Measurements from ENCODE around the gene CACNA2D3.
"Not testable (repeated sequence)": the region's sequence is repeated elsewhere in the genome, so short reads cannot be mapped to it uniquely, and the experiment has no call there.

The CACNA2D3 gene

GRCh38 chr3:54630101-54630623 lies 507.8 kb downstream of the CACNA2D3 start:
- peak; percentile 34 for DNase-seq (ENCODE audit: low read depth, low spot score)

GRCh38 chr3:54631001-54631400 lies 508.6 kb downstream of the CACNA2D3 start:
- not testable (repeated sequence) for DNase-seq (ENCODE audit: low read depth, low spot score)

- no peak for DNase-seq (ENCODE audit: low read depth, low spot score)
Measured at GRCh38 chr3:54631516-54632325, 509.4 kb downstream of the CACNA2D3 start.

DNA sequence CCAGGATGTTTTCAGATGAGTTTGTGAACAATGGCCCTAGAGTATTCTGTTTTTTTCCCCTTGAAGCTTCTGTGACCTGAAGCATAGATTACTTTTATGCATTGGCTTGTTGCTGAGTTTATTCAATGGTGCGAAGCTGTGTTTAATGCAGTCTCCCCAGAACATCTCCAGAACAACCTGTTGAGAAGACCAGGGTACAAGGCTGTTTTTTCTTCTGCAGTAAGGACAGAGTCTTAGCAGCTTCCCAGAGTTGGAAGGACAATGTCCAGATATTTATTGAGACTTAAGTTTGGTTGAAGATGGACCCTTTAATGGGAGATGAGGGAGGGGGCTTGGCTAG lies 509.9 kb downstream of the CACNA2D3 start:
- no peak for DNase-seq (ENCODE audit: low read depth, low spot score)

GRCh38 chr3:54632834-54633233 lies 510.5 kb downstream of the CACNA2D3 start:
- no peak for DNase-seq (ENCODE audit: low read depth, low spot score)

GRCh38 chr3:54633444-54634121 lies 511.2 kb downstream of the CACNA2D3 start:
- DNase-seq (ENCODE audit: low read depth, low spot score) = no peak

DNA sequence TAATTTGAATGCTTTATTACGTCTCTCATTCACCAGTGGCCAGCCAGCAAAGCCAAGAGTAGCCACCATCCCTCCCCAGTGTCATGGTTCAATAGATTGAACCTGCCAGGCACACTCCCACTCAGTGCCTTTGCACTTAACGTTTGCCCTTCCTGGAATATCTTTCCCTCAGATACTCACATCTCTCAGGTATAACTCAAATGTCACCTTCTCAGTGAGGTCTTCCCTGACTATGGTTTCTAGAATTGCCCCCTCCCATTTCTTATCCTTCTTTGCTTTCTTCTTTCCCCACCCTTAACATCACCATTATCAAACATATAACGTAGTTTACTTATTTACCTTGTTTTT lies 511.7 kb downstream of the CACNA2D3 start:
- no peak for DNase-seq (ENCODE audit: low read depth, low spot score)

- peak; percentile 70 for DNase-seq (ENCODE audit: low read depth, low spot score)
Measured at GRCh38 chr3:54639790-54640372, 517.5 kb downstream of the CACNA2D3 start.

DNA sequence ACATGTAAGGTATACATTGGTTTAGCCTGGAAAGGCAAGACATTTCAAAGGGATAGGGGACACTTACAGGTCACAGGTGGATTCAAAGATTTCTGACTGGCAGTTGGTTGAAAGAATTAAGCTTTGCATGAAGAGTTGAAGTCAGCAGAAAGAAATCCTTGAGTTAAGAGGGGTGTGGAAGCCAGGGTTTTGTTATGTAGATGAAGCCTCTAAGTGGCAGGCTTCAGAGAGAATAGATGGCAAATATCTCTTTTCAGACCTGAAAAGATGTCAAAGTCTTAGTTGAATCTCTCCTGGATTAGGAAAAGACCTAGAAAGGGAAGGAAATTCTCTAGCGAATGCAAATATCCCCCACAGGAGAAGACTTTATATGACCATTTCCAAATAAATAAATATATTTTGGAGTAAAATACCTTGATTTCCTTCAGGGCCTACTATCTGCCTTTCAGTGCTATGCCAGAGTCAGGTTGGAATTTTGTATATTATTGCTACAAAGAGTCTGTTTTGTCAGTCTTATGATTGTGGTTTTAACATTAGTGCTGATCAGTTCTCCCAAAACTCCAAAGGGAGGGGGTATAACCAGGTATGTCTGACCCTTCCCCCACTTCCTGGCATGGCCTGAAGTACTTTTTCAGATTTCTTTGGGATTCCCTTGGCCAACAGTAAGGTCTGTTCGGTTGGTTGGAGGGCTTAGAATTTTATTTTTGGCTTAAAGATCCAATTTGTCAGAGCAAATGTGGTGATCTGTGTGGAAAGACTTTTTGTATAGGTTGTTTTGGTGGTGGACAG lies 519.1 kb downstream of the CACNA2D3 start:
- DNase-seq (ENCODE audit: low read depth, low spot score) = peak; percentile 73

DNA sequence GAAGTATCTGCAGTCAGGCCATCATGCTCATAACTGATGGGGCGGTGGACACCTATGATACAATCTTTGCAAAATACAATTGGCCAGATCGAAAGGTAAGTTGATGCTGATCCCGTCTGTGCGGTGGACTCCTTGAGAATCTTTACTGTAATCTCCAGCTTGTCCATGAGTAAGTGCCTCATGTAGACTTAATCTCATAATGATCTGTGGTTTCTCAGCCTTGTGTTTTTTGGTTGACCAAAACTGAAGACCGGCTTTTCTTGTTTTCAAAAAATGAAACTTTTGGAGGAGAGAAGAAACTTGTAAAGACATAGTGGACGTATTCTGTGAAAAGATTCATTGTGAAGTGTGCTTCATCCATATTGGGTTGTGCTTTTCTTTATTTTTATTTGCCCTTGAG lies 519.8 kb downstream of the CACNA2D3 start:
- DNase-seq (ENCODE audit: low read depth, low spot score) = no peak

DNA sequence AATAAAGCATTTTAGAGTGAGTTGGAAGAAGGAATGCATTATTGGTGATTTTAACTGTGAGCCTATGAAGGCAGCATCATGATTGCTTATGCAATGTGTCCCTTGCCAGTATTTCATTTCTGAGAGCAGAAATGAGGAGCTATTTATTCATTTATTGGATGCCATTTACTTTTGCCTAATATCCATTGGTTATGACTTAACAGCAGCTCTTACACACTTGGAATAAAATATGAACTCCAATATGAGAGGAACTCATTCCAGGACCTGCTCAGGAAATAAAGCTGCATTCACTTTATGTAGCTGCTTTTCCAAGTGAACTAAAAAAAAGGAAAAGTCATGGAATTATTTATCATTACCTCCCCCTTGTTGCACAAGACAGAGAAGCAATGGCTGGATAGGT lies 525.4 kb downstream of the CACNA2D3 start:
- DNase-seq (ENCODE audit: low read depth, low spot score) = no peak

- no peak for DNase-seq (ENCODE audit: low read depth, low spot score)
Measured at GRCh38 chr3:54649551-54649950, 527.2 kb downstream of the CACNA2D3 start.

- DNase-seq (ENCODE audit: low read depth, low spot score) = no peak
Measured at GRCh38 chr3:54653456-54654195, 531.3 kb downstream of the CACNA2D3 start.

DNA sequence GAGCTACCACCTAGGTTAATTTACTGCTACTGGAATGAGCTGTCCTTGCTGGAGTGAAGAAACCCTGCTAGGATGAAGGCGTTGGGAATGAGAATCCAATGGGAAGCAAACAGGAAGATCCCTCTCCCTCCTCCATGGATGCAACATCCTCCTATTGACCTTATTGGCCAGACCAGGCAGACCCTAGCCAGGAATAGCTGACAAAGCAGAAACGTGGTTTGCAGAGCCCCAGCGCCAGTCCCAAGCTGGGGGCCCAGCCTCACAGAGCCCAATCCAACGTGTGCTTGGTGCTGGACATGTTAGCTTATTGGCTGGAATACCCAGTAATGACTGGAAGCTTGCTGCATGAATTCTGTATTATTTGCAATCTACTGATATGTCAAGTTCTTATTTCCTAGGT lies 532.4 kb downstream of the CACNA2D3 start:
- no peak for DNase-seq (ENCODE audit: low read depth, low spot score)

DNA sequence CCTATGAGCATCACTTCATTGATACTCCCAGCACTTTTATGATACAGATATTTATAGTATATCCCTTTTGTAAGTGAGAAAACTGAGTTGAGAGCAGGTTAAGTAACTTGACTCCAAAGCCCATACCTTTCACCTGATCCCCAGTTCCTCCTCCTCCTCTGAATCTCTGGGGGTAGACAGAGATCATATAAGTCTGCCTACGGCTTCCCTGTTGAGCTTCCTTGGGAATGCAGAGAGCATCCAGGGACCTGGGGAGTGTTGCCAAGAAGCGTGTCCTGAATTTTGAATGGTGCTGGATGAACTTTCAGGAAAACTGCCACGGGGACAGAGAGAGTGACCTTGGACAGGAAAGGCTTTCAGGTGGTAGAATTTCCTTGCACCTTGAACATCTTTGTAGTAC lies 537.0 kb downstream of the CACNA2D3 start:
- no peak for DNase-seq (ENCODE audit: low read depth, low spot score)

DNA sequence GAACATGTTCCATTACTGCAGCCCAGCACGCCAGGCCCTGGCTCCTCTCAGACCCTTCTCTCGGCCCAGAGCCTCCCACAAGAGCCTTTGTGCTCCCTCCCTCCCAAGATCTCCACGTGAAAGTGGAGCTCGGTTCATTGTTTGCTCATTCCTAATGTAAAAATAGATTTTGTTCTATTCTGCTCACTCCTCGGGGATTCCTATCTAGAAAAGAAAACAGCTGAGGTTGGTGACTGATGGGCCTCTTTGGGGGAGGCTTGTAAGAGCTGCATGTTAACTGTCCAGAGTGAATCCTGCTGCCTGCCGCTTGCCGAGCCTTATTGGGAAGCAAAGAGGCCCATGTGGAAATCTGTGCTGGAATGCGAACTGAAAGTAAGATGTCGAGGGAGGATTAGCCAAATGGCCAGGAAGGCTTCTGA lies 538.4 kb downstream of the CACNA2D3 start:
- no peak for DNase-seq (ENCODE audit: low read depth, low spot score)

DNA sequence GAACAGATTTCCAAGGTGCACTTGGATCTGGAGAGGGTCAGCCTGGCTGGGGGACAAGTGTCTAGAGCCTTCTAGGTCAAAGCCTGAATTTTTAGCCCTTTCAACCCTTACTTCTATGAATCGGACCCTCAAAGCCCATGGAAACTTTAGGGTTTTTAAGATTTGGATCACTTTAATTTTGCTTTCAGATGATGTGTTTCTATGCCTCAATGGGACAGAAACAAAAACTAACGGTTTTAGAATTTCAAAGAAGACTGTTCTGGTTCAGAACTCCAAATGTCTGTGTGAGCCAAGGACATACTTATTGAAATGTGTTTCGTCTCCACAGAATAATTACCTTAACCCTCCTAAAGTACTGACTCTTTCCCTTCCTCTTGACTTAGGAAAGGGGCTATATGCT lies 538.8 kb downstream of the CACNA2D3 start:
- no peak for DNase-seq (ENCODE audit: low read depth, low spot score)

DNA sequence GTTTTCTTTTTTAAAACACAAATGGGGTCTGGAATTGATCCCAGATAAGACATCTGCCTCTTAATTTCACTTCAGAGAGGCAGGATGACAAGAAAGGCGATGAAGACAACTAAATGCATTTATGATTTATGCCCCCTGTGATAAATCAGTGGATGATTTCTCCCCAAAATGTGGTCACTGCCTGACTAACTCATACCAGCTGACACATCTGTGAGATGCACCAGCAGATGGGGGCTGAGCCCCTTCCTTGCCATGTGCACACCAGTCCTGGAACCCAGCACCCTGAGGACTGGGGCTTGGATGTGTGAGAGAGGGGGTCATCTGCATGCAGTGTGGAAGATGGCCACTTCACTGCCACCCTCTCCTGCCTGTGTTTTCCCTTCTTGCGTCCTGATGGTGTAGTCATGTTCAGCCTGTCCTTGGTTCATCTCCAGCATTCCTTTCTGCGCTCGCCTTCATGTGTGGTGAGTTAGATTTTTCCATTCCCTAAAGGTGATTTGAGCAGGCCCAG lies 541.2 kb downstream of the CACNA2D3 start:
- no peak for DNase-seq (ENCODE audit: low read depth, low spot score)

DNA sequence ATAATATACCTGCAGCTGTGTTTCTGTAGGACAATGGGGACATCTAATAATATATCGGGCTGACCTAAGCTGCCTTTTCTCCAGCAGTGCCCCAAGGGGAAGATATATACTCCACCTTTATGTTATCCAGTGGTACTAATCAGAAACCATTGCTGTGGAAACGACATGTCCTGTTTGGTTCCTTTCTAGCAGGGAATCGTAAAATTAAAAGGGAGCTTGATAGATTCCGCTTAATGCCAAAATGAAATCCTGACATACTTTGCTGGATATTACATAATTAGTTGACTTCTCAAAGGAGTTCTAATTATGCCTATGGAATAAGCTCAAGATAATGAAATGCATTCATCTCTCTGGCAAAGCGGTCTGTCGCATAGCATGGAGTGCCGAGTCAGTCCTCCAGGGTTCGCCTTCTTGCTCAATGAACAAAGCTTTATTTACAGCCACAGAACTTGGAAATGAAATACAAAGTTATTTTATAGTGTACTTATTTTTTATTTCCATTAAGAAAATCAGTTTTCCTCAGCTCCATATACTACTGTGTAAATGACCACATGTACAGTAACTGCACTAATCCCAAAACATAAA lies 542.8 kb downstream of the CACNA2D3 start:
- DNase-seq (ENCODE audit: low read depth, low spot score) = no peak

DNA sequence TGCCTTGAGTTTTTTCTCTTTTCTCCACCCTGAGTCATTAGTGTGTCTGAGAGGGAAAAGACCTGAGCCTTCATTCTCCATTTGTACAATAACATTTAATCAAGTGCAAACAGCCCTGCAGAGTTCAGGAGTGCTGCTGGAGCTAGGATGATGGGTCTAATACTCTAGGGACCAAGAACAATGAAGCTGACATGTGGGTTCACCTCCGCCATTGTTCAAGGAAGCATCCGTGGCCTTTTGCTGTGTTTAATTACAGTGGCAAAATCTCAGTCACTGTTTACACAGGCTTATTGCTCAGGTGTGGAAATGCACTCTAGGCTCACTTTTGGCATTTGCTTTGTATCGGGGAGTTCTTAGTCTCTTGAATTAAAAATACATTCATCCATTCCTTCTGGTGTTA lies 545.9 kb downstream of the CACNA2D3 start:
- no peak for DNase-seq (ENCODE audit: low read depth, low spot score)
